ENCODE data around the gene PDE4D. TPM values are rescaled to one million over a fixed set of nuclear protein-coding genes. Genes with fewer than 3 reads are reported as not detected.

Gene PDE4D
- total RNA-seq, 1 donor from 2014 or later = 34.5 TPM

GRCh38 chr5:59198365-59198764 lies 695.2 kb downstream of the PDE4D start:
- no peaks in the 10 kb centered on the region for H3K27me3 ChIP-seq (ENCODE audit: low read depth)
- H3K36me3 ChIP-seq = no peaks in the 10 kb centered on the region
- DNase-seq = no peak
- no peak overlapping the region for H3K4me3 ChIP-seq
- intact Hi-C loops (cut with micrococcal nuclease) = no loop called here
- peaks cover 5% of the 10 kb centered on the region for H3K9me3 ChIP-seq (replicated peaks)
- TF ChIP-seq, protein P1, sequence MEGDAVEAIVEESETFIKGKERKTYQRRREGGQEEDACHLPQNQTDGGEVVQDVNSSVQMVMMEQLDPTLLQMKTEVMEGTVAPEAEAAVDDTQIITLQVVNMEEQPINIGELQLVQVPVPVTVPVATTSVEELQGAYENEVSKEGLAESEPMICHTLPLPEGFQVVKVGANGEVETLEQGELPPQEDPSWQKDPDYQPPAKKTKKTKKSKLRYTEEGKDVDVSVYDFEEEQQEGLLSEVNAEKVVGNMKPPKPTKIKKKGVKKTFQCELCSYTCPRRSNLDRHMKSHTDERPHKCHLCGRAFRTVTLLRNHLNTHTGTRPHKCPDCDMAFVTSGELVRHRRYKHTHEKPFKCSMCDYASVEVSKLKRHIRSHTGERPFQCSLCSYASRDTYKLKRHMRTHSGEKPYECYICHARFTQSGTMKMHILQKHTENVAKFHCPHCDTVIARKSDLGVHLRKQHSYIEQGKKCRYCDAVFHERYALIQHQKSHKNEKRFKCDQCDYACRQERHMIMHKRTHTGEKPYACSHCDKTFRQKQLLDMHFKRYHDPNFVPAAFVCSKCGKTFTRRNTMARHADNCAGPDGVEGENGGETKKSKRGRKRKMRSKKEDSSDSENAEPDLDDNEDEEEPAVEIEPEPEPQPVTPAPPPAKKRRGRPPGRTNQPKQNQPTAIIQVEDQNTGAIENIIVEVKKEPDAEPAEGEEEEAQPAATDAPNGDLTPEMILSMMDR (IDR thresholded peaks at IDR 0.05; ENCODE audit: borderline replicate concordance) = no peak
- no peak overlapping the region for H3K27ac ChIP-seq (replicated peaks)
- peaks cover 12% of the 10 kb centered on the region for H3K4me1 ChIP-seq

- Histone ChIP-seq H3K27me3 (ENCODE audit: low read depth) (no peaks in the 10 kb centered on the region), H3K36me3 (no peaks in the 10 kb centered on the region), H3K4me1 (peaks cover 12% of the 10 kb centered on the region), H3K27ac (replicated peaks) (no peak overlapping the region), H3K4me3 (no peak overlapping the region), H3K9me3 (replicated peaks) (peaks cover 5% of the 10 kb centered on the region)
- intact Hi-C loops (cut with micrococcal nuclease) = no loop called here
- DNase-seq = no peak
- TF ChIP-seq, protein P1 (IDR thresholded peaks at IDR 0.05; ENCODE audit: borderline replicate concordance) = no peak
Observed at GRCh38 chr5:59197911-59198310, 695.6 kb downstream of the PDE4D start.

DNA sequence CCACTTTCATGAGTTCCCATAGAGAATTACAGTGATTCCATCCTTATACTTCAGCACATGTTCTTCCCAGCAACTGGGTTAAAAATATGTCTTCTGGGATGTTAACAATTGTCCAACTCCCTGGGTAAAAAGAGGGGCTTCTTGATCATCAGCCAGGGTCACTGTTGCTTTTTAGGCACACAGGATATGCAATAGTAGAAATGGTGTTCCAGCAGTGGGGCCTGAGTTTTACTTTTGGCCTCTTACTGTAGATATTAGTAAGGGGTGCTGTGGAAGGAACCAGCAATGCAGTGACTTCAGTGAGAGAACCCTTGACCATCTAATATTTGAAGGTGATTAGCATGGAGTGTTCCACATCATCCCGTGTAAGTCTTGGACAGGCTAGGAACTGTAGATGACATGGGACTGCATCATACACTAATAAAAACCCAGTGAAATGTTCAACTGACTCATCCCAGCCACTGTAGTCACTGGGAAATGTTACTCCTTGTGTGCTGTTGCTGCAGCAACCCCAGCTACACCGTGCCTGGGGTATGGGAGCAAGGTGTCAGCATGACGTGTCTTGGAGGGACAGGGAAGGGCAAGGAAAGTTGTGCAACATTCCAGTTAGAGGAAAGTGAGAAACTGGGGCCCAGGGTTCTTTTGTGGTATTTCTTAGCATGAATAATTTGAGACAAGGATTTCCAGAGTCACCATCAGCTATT lies 699.8 kb downstream of the PDE4D start:
- H3K9me3 ChIP-seq (replicated peaks) = peaks cover 5% of the 10 kb centered on the region
- DNase-seq = no peak
- TF ChIP-seq, protein P1 (IDR thresholded peaks at IDR 0.05; ENCODE audit: borderline replicate concordance) = no peak
- intact Hi-C loops (cut with micrococcal nuclease) = no loop called here
- H3K36me3 ChIP-seq = no peaks in the 10 kb centered on the region
- H3K27ac ChIP-seq (replicated peaks) = no peak overlapping the region
- H3K27me3 ChIP-seq (ENCODE audit: low read depth) = no peaks in the 10 kb centered on the region
- peaks cover 27% of the 10 kb centered on the region for H3K4me1 ChIP-seq
- no peak overlapping the region for H3K4me3 ChIP-seq

DNA sequence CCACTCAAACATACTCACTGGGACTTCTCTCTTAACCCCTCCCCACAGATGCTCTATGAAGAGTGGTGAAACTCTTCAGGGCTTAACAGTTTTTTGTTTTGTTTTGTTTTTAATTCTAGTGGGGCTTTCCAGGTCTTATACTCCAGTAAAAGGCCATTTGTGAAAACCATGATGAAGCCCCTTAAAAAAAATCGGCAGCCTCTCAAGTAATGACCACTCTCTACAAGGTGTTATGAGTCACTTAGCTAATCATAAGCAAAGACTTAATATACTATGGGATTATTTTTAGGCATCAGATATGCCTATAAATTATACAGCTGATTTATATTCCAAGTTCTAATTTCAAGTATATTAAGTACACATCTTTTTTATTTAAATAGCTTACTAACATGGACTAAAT lies 702.8 kb downstream of the PDE4D start:
- H3K27ac ChIP-seq (replicated peaks) = peak overlapping the region; percentile 59
- TF ChIP-seq, protein P1 (IDR thresholded peaks at IDR 0.05; ENCODE audit: borderline replicate concordance) = no peak
- intact Hi-C loops (cut with micrococcal nuclease) = no loop called here
- H3K36me3 ChIP-seq = no peaks in the 10 kb centered on the region
- peaks cover 5% of the 10 kb centered on the region for H3K9me3 ChIP-seq (replicated peaks)
- H3K4me1 ChIP-seq = peaks cover 36% of the 10 kb centered on the region
- no peak for DNase-seq
- no peaks in the 10 kb centered on the region for H3K27me3 ChIP-seq (ENCODE audit: low read depth)
- H3K4me3 ChIP-seq = no peak overlapping the region

DNA sequence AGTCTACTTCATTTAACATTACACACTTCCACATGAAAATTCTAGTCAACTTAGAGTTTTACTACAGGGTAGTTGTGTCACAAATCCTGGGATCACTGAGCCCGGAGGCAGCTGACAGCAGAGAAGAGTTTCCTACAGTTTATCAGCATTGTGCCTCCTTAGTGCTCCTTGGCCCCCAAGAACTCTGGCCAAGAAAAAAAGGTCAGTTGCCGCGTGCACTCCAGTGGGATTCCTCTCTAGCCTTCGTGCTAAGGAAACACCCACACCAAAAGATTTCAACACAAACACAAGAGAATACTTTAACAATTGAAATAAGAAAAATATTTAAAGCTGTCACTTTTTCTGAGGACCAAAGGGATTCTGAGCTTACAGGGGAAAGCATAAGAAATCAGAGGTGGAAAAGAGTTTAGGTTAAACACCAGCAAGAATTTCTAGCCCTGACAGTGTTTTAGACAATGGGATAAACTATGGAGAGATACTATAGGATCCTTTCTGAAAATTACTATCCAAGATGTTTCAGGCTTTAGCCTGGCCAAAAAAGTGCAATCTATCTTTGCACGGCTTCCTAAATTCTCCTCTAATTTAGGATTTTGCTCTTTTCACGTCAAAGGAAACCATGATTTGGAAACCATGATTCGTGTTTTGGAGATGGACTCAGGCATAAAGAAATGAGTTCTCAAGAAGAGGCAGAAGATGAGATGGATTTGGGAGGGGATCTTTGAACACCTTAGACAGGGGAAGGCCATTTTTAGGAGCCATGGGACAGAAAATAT lies 703.9 kb downstream of the PDE4D start:
- peak overlapping the region; percentile 55 for H3K4me3 ChIP-seq

More for the DNA sequence above, 703.9 kb downstream of the PDE4D start:
- H3K4me1 ChIP-seq = peaks cover 36% of the 10 kb centered on the region
- no peaks in the 10 kb centered on the region for H3K36me3 ChIP-seq
- intact Hi-C loops (cut with micrococcal nuclease) = loop anchor here (5.0 to 10.0 kb wide), 2 partner anchors 178 to 485 kb away; no protein-coding TSS in a partner anchor
- no peaks in the 10 kb centered on the region for H3K27me3 ChIP-seq (ENCODE audit: low read depth)
- TF ChIP-seq, protein P1 (IDR thresholded peaks at IDR 0.05; ENCODE audit: borderline replicate concordance) = no peak
- peak overlapping the region; percentile 59 for H3K27ac ChIP-seq (replicated peaks)
- H3K9me3 ChIP-seq (replicated peaks) = no peaks in the 10 kb centered on the region
- DNase-seq = no peak

All from left ventricle myocardium inferior (tissue), 1 donor.